SU-DHL-6 (cell line): ENCODE measurements around the gene CX3CL1.

Experiments
- H2AFZ ChIP-seq: fragments of 200-600 bp; sonication (generic); 2 replicates; pipeline ENCODE4 v1.6.1; 2014; ENCODE audit warnings: low read depth, mild to moderate bottlenecking, moderate library complexity, mixed read lengths, antibody characterized with exemption, low read length; ENCODE audit not compliant: severe bottlenecking
- H3F3A ChIP-seq: fragments of 200-600 bp; shearing (Covaris generic); 2 replicates; pipeline ENCODE4 v1.6.0; 2016; ENCODE audit warnings: antibody characterized with exemption, mild to moderate bottlenecking; ENCODE audit not compliant: insufficient read depth
- H3K27ac ChIP-seq: fragments of 200-600 bp; sonication (generic); 2 replicates; pipeline ENCODE4 v1.5.1; 2016; ENCODE audit warnings: low read depth, mild to moderate bottlenecking, low read length, moderate library complexity, mixed read lengths
- H3K27me3 ChIP-seq: fragments of 200-600 bp; sonication (generic), shearing (Covaris generic); 2 replicates; pipeline ENCODE4 v1.6.0; 2014; ENCODE audit warnings: mild to moderate bottlenecking, low read length
- H3K36me3 ChIP-seq: fragments of 200-600 bp; sonication (generic); 2 replicates; pipeline ENCODE4 v1.6.1; 2014; ENCODE audit warnings: mild to moderate bottlenecking, low read length, mixed read lengths
- H3K4me2 ChIP-seq: fragments of 300-600, 200-600 bp; shearing (Covaris generic), sonication (generic); 2 replicates; pipeline ENCODE4 v1.6.0; 2014; ENCODE audit warnings: low read length, low read depth, mild to moderate bottlenecking; ENCODE audit not compliant: poor library complexity, severe bottlenecking
- H3K4me3 ChIP-seq: fragments of 200-600 bp; sonication (generic); 2 replicates; pipeline ENCODE4 v1.5.1; 2014; ENCODE audit warnings: antibody characterized with exemption, low read length, mild to moderate bottlenecking, mixed read lengths; ENCODE audit not compliant: insufficient read depth, poor library complexity, severe bottlenecking
- H3K79me2 ChIP-seq: fragments of 200-600 bp; sonication (generic); 2 replicates; pipeline ENCODE4 v1.6.1; 2014; ENCODE audit warnings: mild to moderate bottlenecking, low read length, moderate library complexity; ENCODE audit not compliant: insufficient read depth
- H3K9ac ChIP-seq: fragments of 200-600 bp; sonication (generic); 2 replicates; pipeline ENCODE4 v1.7.0; 2014; ENCODE audit warnings: mild to moderate bottlenecking, low read length
- H3K9me2 ChIP-seq: fragments of 200-600 bp; sonication (generic); replicated peaks from 2 replicates; pipeline ENCODE4 v1.6.1; 2014; ENCODE audit warnings: low read length; ENCODE audit not compliant: insufficient read depth
- H3K9me3 ChIP-seq: fragments of 200-600 bp; sonication (generic); 2 replicates; pipeline ENCODE4 v1.6.1; 2014; ENCODE audit warnings: low read length, mixed read lengths; ENCODE audit not compliant: insufficient read depth
- H4K20me1 ChIP-seq: fragments of 200-600 bp; sonication (generic); 2 replicates; pipeline ENCODE4 v1.6.1; 2014; ENCODE audit warnings: low read depth, mild to moderate bottlenecking, antibody characterized with exemption, low read length, moderate library complexity, mixed read lengths
- EZH2phosphoT487 ChIP-seq: fragments of 200-600 bp; sonication (generic), shearing (Covaris generic); conservative IDR thresholded peaks from 2 replicates; pipeline ENCODE4 v1.6.1; 2018; ENCODE audit warnings: mild to moderate bottlenecking, antibody characterized with exemption, low read length, moderate library complexity, mixed read lengths
- TF ChIP-seq, protein P1 (sequence below): fragments of 200-600 bp; sonication (generic); IDR thresholded peaks from one replicate; pipeline ENCODE4 v1.5.1; 2017; ENCODE audit warnings: antibody characterized with exemption, mild to moderate bottlenecking, low read length, moderate library complexity; ENCODE audit not compliant: insufficient read depth, poor library complexity, severe bottlenecking

Gene CX3CL1

GRCh38 chr16:57392694-57393093, 20.4 kb downstream of the CX3CL1 start:
- Histone ChIP-seq H3K36me3 (no peaks in the 10 kb centered on the region), H4K20me1 (no peaks in the 10 kb centered on the region), H2AFZ (no peak overlapping the region), H3K4me2 (no peak overlapping the region), H3K9me2 (no peaks in the 10 kb centered on the region), H3K27ac (no peak overlapping the region), H3K79me2 (no peaks in the 10 kb centered on the region), H3K9me3 (no peaks in the 10 kb centered on the region), H3K9ac (no peak overlapping the region), H3K4me3 (no peak overlapping the region), H3F3A (no peaks in the 10 kb centered on the region), H3K27me3 (no peaks in the 10 kb centered on the region)
- no peak for TF ChIP-seq EZH2phosphoT487
- TF ChIP-seq, protein P1, sequence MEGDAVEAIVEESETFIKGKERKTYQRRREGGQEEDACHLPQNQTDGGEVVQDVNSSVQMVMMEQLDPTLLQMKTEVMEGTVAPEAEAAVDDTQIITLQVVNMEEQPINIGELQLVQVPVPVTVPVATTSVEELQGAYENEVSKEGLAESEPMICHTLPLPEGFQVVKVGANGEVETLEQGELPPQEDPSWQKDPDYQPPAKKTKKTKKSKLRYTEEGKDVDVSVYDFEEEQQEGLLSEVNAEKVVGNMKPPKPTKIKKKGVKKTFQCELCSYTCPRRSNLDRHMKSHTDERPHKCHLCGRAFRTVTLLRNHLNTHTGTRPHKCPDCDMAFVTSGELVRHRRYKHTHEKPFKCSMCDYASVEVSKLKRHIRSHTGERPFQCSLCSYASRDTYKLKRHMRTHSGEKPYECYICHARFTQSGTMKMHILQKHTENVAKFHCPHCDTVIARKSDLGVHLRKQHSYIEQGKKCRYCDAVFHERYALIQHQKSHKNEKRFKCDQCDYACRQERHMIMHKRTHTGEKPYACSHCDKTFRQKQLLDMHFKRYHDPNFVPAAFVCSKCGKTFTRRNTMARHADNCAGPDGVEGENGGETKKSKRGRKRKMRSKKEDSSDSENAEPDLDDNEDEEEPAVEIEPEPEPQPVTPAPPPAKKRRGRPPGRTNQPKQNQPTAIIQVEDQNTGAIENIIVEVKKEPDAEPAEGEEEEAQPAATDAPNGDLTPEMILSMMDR: no peak

DNA sequence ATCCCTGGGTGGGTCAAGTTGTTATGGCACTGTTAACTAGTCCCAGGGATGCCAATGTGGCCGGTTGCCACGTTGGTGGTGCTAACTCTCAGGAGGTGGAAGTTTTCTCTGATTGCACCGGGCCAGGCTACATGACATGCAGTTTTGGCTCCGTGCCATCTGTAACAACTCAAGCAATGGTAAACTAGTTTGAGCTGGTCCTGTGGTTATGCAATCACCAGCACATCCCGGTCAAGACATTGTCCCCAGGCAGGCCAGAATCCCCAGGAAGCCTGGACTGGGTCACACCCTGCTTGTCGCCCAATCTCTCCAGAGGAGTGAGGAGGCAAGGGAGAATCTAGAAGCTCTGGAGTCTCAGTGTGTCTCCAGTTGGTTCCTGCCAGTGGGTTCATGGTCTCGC, 22.2 kb downstream of the CX3CL1 start:
- no peak overlapping the region for H3K4me2 ChIP-seq
- no peak overlapping the region for H2AFZ ChIP-seq
- no peak overlapping the region for H3K27ac ChIP-seq
- no peak overlapping the region for H3K9ac ChIP-seq
- no peaks in the 10 kb centered on the region for H4K20me1 ChIP-seq
- no peaks in the 10 kb centered on the region for H3K9me3 ChIP-seq
- no peaks in the 10 kb centered on the region for H3F3A ChIP-seq
- no peaks in the 10 kb centered on the region for H3K27me3 ChIP-seq
- no peak overlapping the region for H3K4me3 ChIP-seq
- no peak for TF ChIP-seq EZH2phosphoT487
- TF ChIP-seq, protein P1: no peak
- no peaks in the 10 kb centered on the region for H3K9me2 ChIP-seq
- H3K79me2 ChIP-seq: no peaks in the 10 kb centered on the region
- H3K36me3 ChIP-seq: no peaks in the 10 kb centered on the region

GRCh38 chr16:57395026-57395425, 22.7 kb downstream of the CX3CL1 start:
- TF ChIP-seq, protein P1: no peak
- TF ChIP-seq EZH2phosphoT487: no peak
- no peaks in the 10 kb centered on the region for H3K27me3 ChIP-seq

More at GRCh38 chr16:57395026-57395425, 22.7 kb downstream of the CX3CL1 start:
- H4K20me1 ChIP-seq: no peaks in the 10 kb centered on the region
- no peaks in the 10 kb centered on the region for H3K9me3 ChIP-seq
- H3K36me3 ChIP-seq: no peaks in the 10 kb centered on the region
- H3K4me3 ChIP-seq: no peak overlapping the region
- no peak overlapping the region for H3K4me2 ChIP-seq
- H2AFZ ChIP-seq: no peak overlapping the region
- H3K79me2 ChIP-seq: no peaks in the 10 kb centered on the region
- no peak overlapping the region for H3K27ac ChIP-seq
- no peaks in the 10 kb centered on the region for H3F3A ChIP-seq
- no peaks in the 10 kb centered on the region for H3K9me2 ChIP-seq
- no peak overlapping the region for H3K9ac ChIP-seq
